ENCODE data around the gene SEC22C.
A peak's percentile ranks its signal among the peaks of the same experiment; 100 is the strongest.

Gene SEC22C

GRCh38 chr3:42517117-42517516, 64.7 kb downstream of the SEC22C start:
- intact Hi-C loops (cut with DNase I), result no loop called here
- peak in 1 of 10 donors; percentile 16 for DNase-seq

GRCh38 chr3:42516443-42516842, 65.3 kb downstream of the SEC22C start:
- intact Hi-C loops (cut with DNase I), result no loop called here
- DNase-seq, result peak in 1 of 10 donors; percentile 58

- DNase-seq, result peak in 2 of 10 donors; percentile 31 to 35
- intact Hi-C loops (cut with DNase I), result no loop called here
These were observed 65.8 kb downstream of the SEC22C start for GRCh38 chr3:42515976-42516375.

GRCh38 chr3:42515391-42515916, 66.3 kb downstream of the SEC22C start:
- intact Hi-C loops (cut with DNase I), result no loop called here
- peak in 6 of 10 donors; percentile 44 to 91 (median 71) for DNase-seq

- DNase-seq, result peak in 2 of 10 donors; percentile 72 to 85
- intact Hi-C loops (cut with DNase I), result no loop called here
These were observed 66.9 kb downstream of the SEC22C start for GRCh38 chr3:42514876-42515275.

GRCh38 chr3:42513521-42513920, 68.2 kb downstream of the SEC22C start:
- peak in 3 of 10 donors; percentile 51 to 80 (median 74) for DNase-seq
- intact Hi-C loops (cut with DNase I), result no loop called here

GRCh38 chr3:42513121-42513520, 68.6 kb downstream of the SEC22C start:
- peak in 2 of 10 donors; percentile 26 to 35 for DNase-seq
- intact Hi-C loops (cut with DNase I), result no loop called here

- intact Hi-C loops (cut with DNase I), result no loop called here
- no peak for DNase-seq
These were observed 70.0 kb downstream of the SEC22C start for GRCh38 chr3:42511736-42512135.

- DNase-seq, result peak in 2 of 10 donors; percentile 2 to 3
- intact Hi-C loops (cut with DNase I), result no loop called here
These were observed 70.6 kb downstream of the SEC22C start for GRCh38 chr3:42511201-42511600.

GRCh38 chr3:42510325-42510724, 71.4 kb downstream of the SEC22C start:
- DNase-seq, result peak in 3 of 10 donors; percentile 18 to 45 (median 32)
- intact Hi-C loops (cut with DNase I), result no loop called here

GRCh38 chr3:42509111-42509510, 72.7 kb downstream of the SEC22C start:
- intact Hi-C loops (cut with DNase I), result no loop called here
- peak in 3 of 10 donors; percentile 7 to 49 (median 32) for DNase-seq

- intact Hi-C loops (cut with DNase I), result no loop called here
- DNase-seq, result peak in 2 of 10 donors; percentile 7 to 9
These were observed 73.2 kb downstream of the SEC22C start for GRCh38 chr3:42508562-42508961.

- intact Hi-C loops (cut with DNase I), result no loop called here
- DNase-seq, result peak in 3 of 10 donors; percentile 11 to 80 (median 69)
These were observed 73.9 kb downstream of the SEC22C start for GRCh38 chr3:42507761-42508335.

- intact Hi-C loops (cut with DNase I), result no loop called here
- peak in 4 of 10 donors; percentile 13 to 73 (median 41) for DNase-seq
These were observed 74.5 kb downstream of the SEC22C start for GRCh38 chr3:42507252-42507651.

- peak in 5 of 10 donors; percentile 1 to 66 (median 3) for DNase-seq
- intact Hi-C loops (cut with DNase I), result no loop called here
These were observed 75.8 kb downstream of the SEC22C start for GRCh38 chr3:42505849-42506410.

GRCh38 chr3:42505128-42505848, 76.5 kb downstream of the SEC22C start:
- intact Hi-C loops (cut with DNase I), result no loop called here

GRCh38 chr3:42504334-42505127, 77.2 kb downstream of the SEC22C start:
- intact Hi-C loops (cut with DNase I), result no loop called here
- peak in 4 of 10 donors; percentile 4 to 70 (median 8) for DNase-seq

More at GRCh38 chr3:42505128-42505848, 76.5 kb downstream of the SEC22C start:
- DNase-seq, result peak in 5 of 10 donors; percentile 0 to 72 (median 5)

GRCh38 chr3:42503957-42504333, 77.8 kb downstream of the SEC22C start:
- peak in 4 of 10 donors; percentile 1 to 12 (median 4) for DNase-seq
- intact Hi-C loops (cut with DNase I), result loop anchor here (2.0 kb wide), 1 partner anchor 33 kb away; no protein-coding TSS in a partner anchor

- peak in 2 of 10 donors; percentile 3 to 11 for DNase-seq
- intact Hi-C loops (cut with DNase I), result loop anchor here (2.0 kb wide), 1 partner anchor 33 kb away; no protein-coding TSS in a partner anchor
These were observed 78.4 kb downstream of the SEC22C start for GRCh38 chr3:42503251-42503924.

Measured in posterior cingulate gyrus (tissue), 11 donors.